Measurements from ENCODE around the gene CCDC106.

DNA sequence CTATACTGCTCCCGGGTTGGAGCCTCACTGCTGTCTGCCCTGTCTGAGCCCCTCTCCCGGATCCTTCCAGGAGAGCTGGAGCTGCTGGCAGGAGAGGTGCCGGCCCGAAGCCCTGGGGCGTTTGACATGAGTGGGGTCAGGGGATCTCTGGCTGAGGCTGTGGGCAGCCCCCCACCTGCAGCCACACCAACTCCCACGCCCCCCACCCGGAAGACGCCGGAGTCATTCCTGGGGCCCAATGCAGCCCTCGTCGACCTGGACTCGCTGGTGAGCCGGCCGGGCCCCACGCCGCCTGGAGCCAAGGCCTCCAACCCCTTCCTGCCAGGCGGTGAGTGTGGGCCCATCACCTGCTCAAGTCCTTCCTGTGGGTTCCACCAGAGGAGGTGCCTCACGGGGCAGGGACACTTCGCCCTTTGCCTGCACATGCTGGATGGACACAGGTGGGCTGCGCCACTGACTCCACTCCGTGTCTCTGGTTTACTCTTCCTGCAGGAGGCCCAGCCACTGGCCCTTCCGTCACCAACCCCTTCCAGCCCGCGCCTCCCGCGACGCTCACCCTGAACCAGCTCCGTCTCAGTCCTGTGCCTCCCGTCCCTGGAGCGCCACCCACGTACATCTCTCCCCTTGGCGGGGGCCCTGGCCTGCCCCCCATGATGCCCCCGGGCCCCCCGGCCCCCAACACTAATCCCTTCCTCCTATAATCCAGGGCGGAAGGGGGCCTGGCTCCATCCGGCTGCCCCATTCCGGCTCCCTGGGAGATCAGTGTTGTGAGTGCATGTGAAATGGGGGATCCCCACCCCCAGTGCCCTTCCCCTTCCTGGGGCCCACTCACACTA lies 46.9 kb downstream of the CCDC106 start:
- TF ChIP-seq, protein P1, sequence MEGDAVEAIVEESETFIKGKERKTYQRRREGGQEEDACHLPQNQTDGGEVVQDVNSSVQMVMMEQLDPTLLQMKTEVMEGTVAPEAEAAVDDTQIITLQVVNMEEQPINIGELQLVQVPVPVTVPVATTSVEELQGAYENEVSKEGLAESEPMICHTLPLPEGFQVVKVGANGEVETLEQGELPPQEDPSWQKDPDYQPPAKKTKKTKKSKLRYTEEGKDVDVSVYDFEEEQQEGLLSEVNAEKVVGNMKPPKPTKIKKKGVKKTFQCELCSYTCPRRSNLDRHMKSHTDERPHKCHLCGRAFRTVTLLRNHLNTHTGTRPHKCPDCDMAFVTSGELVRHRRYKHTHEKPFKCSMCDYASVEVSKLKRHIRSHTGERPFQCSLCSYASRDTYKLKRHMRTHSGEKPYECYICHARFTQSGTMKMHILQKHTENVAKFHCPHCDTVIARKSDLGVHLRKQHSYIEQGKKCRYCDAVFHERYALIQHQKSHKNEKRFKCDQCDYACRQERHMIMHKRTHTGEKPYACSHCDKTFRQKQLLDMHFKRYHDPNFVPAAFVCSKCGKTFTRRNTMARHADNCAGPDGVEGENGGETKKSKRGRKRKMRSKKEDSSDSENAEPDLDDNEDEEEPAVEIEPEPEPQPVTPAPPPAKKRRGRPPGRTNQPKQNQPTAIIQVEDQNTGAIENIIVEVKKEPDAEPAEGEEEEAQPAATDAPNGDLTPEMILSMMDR (IDR thresholded peaks at IDR 0.05): no peak
- TF ChIP-seq POLR2A (IDR thresholded peaks at IDR 0.05): no peak
- TF ChIP-seq POLR2AphosphoS5 (IDR thresholded peaks at IDR 0.05; ENCODE audit: insufficient read depth in 1 of 2, low read depth in 1 of 2): no peak

Measured in vagina (tissue), 2 donors.